Stomach (tissue), 9 donors: Measurements from ENCODE around the gene HNRNPC. TPM values are rescaled to one million over a fixed set of nuclear protein-coding genes. Genes with fewer than 3 reads are reported as not detected.

Source experiments
- DNase-seq, 2 donors: peaks; one replicate each; pipeline versions ENCODE4 v3.0.0 to v3.0.0-alpha.2; 2013 to 2019
- H3K27ac ChIP-seq, 5 donors: fragments of 200-600 bp in 4 of 5; sonication (generic) in 4 of 5; one replicate each; pipeline ENCODE4 v1.5.1; 2013 to 2019; ENCODE audit warnings: mild to moderate bottlenecking in 1 of 5, moderate library complexity in 1 of 5
- H3K27me3 ChIP-seq, 3 donors: fragments of 200-600 bp; sonication (generic); one replicate each; pipeline ENCODE4 v1.5.1; 2017 to 2019; ENCODE audit warnings: mixed run types in 1 of 3
- H3K36me3 ChIP-seq, 4 donors: fragments of 200-600 bp; sonication (generic); 1 replicate in 3 of 4; 2 replicates in 1 of 4; pipeline ENCODE4 v1.5.1; 2016 to 2019
- H3K4me1 ChIP-seq, 4 donors: fragments of 200-600 bp; sonication (generic); one replicate each; pipeline ENCODE4 v1.5.1; 2016 to 2019
- H3K4me3 ChIP-seq, 4 donors: fragments of 200-600 bp; sonication (generic) in 3 of 4; one replicate each; pipeline ENCODE4 v1.5.1; 2016 to 2019; ENCODE audit warnings: mild to moderate bottlenecking in 1 of 4
- H3K9me3 ChIP-seq, 4 donors: fragments of 200-600 bp; sonication (generic); one replicate each; pipeline ENCODE4 v1.5.1; 2016 to 2019
- EP300 ChIP-seq: sonication (generic); formaldehyde crosslinking; IDR thresholded peaks from one replicate; pipeline ENCODE4 v1.6.1; 2017; ENCODE audit warnings: antibody characterized with exemption
- POLR2A ChIP-seq, 4 donors: fragments of 450-650 bp; IDR thresholded peaks; one replicate each; pipeline ENCODE4 v1.6.1; 2016; ENCODE audit warnings: antibody characterized with exemption in 4 of 4, control low read depth in 2 of 4, mild to moderate bottlenecking in 1 of 4, moderate library complexity in 1 of 4
- POLR2AphosphoS5 ChIP-seq, 3 donors: sonication (generic); formaldehyde crosslinking; IDR thresholded peaks; one replicate each; pipeline ENCODE4 v1.6.1; 2016; ENCODE audit warnings: antibody characterized with exemption in 3 of 3
- WGBS, 5 donors: extraction: QIAGEN DNeasy Blood & Tissue Kit in 3 of 5; methylation state at CpG; one replicate each; pipeline versions ENCODE4 v1.1.5 to v1.1.7; 2013 to 2018; 5-methylcytosine and 5-hydroxymethylcytosine counted together
- intact Hi-C: fragments of 100-400 bp; cut with DNase I; formaldehyde crosslinking; loops from one replicate; pipeline ENCODE4 v1.15.1; 2023; ENCODE audit warnings: low total_unique reads
- polyA plus RNA-seq, 3 donors: library from polyadenylated mRNA; stranded (reverse); fragments of 200-250 nt; gene quantifications; one replicate each; pipeline ENCODE4 v1.2.3, GENCODE V29; 2013
- total RNA-seq, 5 donors: library from RNA; depleted of rRNA; stranded (reverse); fragments of >200 nt; gene quantifications; one replicate each; pipeline versions ENCODE4 v1.1.0 to v1.2.3, GENCODE V29; 2014 to 2016
- TF ChIP-seq, protein P1 (sequence below), 7 experiments: fragments of 450-650 bp in 4 of 7; fragments of 200-600 bp in 3 of 7; sonication (generic) in 3 of 7; IDR thresholded peaks; one replicate each; pipeline ENCODE4 v1.5.1; 2016 to 2019; ENCODE audit warnings: antibody characterized with exemption in 7 of 7, control low read depth in 2 of 7, mild to moderate bottlenecking in 1 of 7
- donor health status: healthy with polysubstance abuse.
- donor health status: Bipolar disorder and iron deficiency.
- donor health status: healthy.

Gene HNRNPC
- total and polyA plus RNA-seq, 8 donors: 110 to 516 (median 398) TPM

DNA sequence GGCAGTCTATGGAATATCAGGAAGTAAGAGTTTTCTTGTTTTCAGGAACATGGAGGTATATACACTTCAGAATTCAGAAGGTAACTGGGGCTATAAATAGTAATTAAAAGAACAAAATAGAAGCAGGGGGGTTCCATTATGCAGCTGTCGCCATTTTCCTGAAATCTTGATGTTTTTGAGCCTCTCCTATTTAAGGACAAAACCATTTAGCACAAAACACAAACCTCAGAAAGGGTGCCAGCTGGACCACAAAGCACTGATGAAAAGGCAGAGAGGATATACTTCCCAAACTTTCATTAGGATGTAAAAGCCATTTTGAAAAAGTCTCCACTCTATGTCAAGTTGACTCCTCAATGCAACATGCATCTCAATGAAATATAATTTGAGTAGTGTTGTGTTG, 59.2 kb downstream of the HNRNPC start:
- WGBS, 5 donors: 88 to 97% (median 91%) methylated on average over 1 of the region's 1 CpG
- intact Hi-C loops: no loop called here
- TF ChIP-seq POLR2A (IDR thresholded peaks at IDR 0.05) (no peak), POLR2AphosphoS5 (IDR thresholded peaks at IDR 0.05) (no peak), EP300 (no peak)
- TF ChIP-seq, protein P1, sequence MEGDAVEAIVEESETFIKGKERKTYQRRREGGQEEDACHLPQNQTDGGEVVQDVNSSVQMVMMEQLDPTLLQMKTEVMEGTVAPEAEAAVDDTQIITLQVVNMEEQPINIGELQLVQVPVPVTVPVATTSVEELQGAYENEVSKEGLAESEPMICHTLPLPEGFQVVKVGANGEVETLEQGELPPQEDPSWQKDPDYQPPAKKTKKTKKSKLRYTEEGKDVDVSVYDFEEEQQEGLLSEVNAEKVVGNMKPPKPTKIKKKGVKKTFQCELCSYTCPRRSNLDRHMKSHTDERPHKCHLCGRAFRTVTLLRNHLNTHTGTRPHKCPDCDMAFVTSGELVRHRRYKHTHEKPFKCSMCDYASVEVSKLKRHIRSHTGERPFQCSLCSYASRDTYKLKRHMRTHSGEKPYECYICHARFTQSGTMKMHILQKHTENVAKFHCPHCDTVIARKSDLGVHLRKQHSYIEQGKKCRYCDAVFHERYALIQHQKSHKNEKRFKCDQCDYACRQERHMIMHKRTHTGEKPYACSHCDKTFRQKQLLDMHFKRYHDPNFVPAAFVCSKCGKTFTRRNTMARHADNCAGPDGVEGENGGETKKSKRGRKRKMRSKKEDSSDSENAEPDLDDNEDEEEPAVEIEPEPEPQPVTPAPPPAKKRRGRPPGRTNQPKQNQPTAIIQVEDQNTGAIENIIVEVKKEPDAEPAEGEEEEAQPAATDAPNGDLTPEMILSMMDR (IDR thresholded peaks at IDR 0.05): no peak
- no peaks in the 10 kb centered on the region for H3K27me3 ChIP-seq
- no peak for DNase-seq
- no peak overlapping the region for H3K4me3 ChIP-seq
- no peaks in the 10 kb centered on the region for H3K9me3 ChIP-seq
- no peak overlapping the region for H3K27ac ChIP-seq
- H3K36me3 ChIP-seq: peaks cover 48 to 100% (median 91%) of the 10 kb centered on the region in 4 donors
- peaks cover 4 to 35% (median 20%) of the 10 kb centered on the region in 4 donors for H3K4me1 ChIP-seq

DNA sequence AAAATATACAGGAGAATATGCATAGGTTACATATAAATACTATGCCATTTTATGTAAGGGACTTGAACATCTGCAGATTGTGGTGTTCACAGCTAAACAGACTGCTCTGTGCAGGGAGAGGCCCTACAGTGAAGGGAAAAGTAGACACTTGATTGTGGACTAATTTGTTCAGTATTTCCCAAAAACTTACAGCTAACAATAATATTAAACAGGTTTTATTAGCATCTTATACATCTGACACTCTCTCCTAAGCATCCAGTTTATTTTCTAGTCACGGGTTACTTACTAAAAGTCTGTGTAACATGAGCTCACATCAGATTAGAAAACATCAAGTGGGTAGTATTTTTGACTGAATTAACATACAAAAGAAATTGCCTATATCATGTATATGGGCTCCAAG, 60.1 kb downstream of the HNRNPC start:
- H3K4me1 ChIP-seq: peaks cover 0 to 27% (median 12%) of the 10 kb centered on the region in 4 donors
- H3K27ac ChIP-seq: no peak overlapping the region
- DNase-seq: no peak
- peaks cover 48 to 100% (median 91%) of the 10 kb centered on the region in 4 donors for H3K36me3 ChIP-seq
- 80 to 93% (median 83%) methylated on average over 1 of the region's 1 CpG for WGBS, 5 donors
- no peak overlapping the region for H3K4me3 ChIP-seq
- H3K27me3 ChIP-seq: no peaks in the 10 kb centered on the region
- no peak for TF ChIP-seq POLR2A (IDR thresholded peaks at IDR 0.05)
- TF ChIP-seq POLR2AphosphoS5 (IDR thresholded peaks at IDR 0.05): no peak
- no peak for TF ChIP-seq EP300
- TF ChIP-seq, protein P1 (IDR thresholded peaks at IDR 0.05): no peak
- intact Hi-C loops: no loop called here
- H3K9me3 ChIP-seq: no peaks in the 10 kb centered on the region

DNA sequence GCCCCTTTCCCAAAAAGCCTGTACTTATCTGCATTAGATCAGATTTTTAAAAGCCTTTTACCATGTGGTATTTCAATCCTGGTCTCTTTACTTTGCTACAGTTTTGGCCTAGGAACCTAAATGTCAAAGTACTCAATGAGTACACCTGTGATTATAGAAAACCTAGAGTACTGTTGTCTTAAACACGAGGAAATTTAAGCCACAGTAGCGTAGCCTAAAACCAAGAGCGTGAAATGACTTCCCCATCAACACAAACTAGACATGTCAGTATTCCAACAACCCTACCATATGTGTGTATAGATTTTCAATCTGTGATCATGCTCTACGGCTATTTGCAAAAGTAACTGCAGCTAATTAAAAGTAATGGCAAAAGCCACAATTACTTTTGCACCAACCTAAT, 60.7 kb downstream of the HNRNPC start:
- TF ChIP-seq POLR2A (IDR thresholded peaks at IDR 0.05): no peak
- TF ChIP-seq POLR2AphosphoS5 (IDR thresholded peaks at IDR 0.05): no peak
- TF ChIP-seq EP300: no peak
- TF ChIP-seq, protein P1 (IDR thresholded peaks at IDR 0.05): no peak
- WGBS, 5 donors: 93 to 100% (median 97%) methylated on average over 4 of the region's 4 CpGs
- Histone ChIP-seq H3K27ac (no peak overlapping the region), H3K4me3 (no peak overlapping the region), H3K36me3 (peaks cover 48 to 100% (median 85%) of the 10 kb centered on the region in 4 donors), H3K4me1 (peaks cover 0 to 22% (median 9%) of the 10 kb centered on the region in 4 donors), H3K27me3 (no peaks in the 10 kb centered on the region), H3K9me3 (no peaks in the 10 kb centered on the region)
- intact Hi-C loops: no loop called here
- no peak for DNase-seq

DNA sequence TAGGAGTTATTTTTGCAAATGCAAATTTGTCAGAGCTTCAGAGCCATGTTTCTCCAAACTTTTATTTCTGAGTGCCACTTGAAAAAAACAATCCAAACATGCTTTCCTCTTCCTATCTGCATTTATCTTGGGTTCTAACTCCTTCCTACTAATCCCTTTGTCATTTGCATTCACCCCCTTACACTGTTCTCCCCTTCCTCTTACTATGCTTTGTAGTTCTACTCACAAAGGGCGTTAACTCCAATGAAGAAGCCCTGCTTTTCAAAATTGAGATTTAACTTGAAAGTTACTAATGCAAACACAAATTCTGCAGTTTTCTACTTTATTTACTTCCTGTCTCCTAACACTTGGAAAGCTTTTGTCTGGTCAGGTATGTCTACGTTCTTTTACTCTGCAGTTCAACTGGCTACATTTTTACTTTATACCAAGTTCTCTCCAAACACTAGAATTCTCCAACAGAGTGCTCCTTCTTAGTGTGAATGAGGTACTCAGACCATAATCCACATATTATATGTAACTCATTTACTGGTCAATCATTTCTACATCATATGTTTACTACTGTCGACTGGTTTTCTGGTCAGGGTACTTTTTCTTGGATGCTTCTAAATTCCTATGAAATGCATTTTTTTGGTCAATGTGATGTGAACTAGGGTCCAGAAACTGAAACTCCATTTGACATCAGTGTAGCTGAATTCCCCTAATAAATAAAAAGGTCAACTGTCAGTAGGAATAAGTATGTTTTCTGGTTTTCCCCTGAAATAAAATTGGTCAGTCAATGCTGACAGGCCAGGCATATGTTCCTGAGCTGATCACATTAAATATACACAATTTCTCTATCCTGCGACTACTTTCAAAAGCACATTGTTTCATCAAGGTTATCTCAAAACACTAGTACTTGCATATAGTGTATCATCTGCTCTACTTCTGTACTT, 62.2 kb downstream of the HNRNPC start:
- TF ChIP-seq EP300 (no peak), POLR2AphosphoS5 (IDR thresholded peaks at IDR 0.05) (no peak), POLR2A (IDR thresholded peaks at IDR 0.05) (no peak)
- TF ChIP-seq, protein P1 (IDR thresholded peaks at IDR 0.05): no peak
- Histone ChIP-seq H3K36me3 (peaks cover 33 to 87% (median 71%) of the 10 kb centered on the region in 4 donors), H3K27me3 (no peaks in the 10 kb centered on the region), H3K9me3 (no peaks in the 10 kb centered on the region), H3K4me1 (peaks cover 0 to 14% (median 1%) of the 10 kb centered on the region in 4 donors), H3K27ac (no peak overlapping the region), H3K4me3 (no peak overlapping the region)
- no peak for DNase-seq
- 87 to 94% (median 92%) methylated on average over 4 of the region's 4 CpGs for WGBS, 5 donors
- intact Hi-C loops: no loop called here
